Nephron (organoid): ENCODE results near the gene PDE6G.

Experiments used
- H3K27ac Mint-ChIP-seq, 3 experiments: 2 replicates each; pipeline ENCODE4 v1.8.0; 2020; ENCODE audit warnings: mixed read lengths in 3 of 3, mild to moderate bottlenecking in 2 of 3, moderate library complexity in 1 of 3
- H3K27me3 Mint-ChIP-seq: 2 replicates; pipeline ENCODE4 v1.8.0; 2021; ENCODE audit warnings: low read depth, mild to moderate bottlenecking, moderate library complexity, mixed read lengths
- H3K36me3 Mint-ChIP-seq: 2 replicates; pipeline ENCODE4 v1.8.0; 2020; ENCODE audit warnings: low read depth, mixed read lengths
- H3K4me1 Mint-ChIP-seq: 2 replicates; pipeline ENCODE4 v1.8.0; 2020; ENCODE audit warnings: mixed read lengths
- H3K4me3 Mint-ChIP-seq, 3 experiments: 2 replicates each; pipeline ENCODE4 v1.8.0; 2020; ENCODE audit warnings: mild to moderate bottlenecking in 3 of 3, mixed read lengths in 3 of 3, moderate library complexity in 2 of 3
- H3K9me3 Mint-ChIP-seq: 2 replicates; pipeline ENCODE4 v1.8.0; 2020; ENCODE audit warnings: mixed read lengths
- CTCF ChIP-seq, 3 experiments: fragments of 200-600 bp; sonication (generic); IDR thresholded peaks; one replicate each; pipeline ENCODE4 v1.5.0; 2021; ENCODE audit warnings: antibody characterized with exemption in 3 of 3; ENCODE audit not compliant: unreplicated experiment in 3 of 3

Gene PDE6G

GRCh38 chr17:81701288-81702071 is 45.1 kb upstream of the PDE6G start:
- no peak for TF ChIP-seq CTCF (IDR thresholded peaks at IDR 0.05; ENCODE audit: unreplicated experiment in 3 of 3)
- H3K27ac Mint-ChIP-seq = peak overlapping the region in 1 of 3 experiments; percentile 16
- peaks cover 51% of the 10 kb centered on the region for H3K36me3 Mint-ChIP-seq
- peak overlapping the region; percentile 95 to 96 (median 96) for H3K4me3 Mint-ChIP-seq
- no peaks in the 10 kb centered on the region for H3K27me3 Mint-ChIP-seq
- peaks cover 4% of the 10 kb centered on the region for H3K4me1 Mint-ChIP-seq
- H3K9me3 Mint-ChIP-seq = no peaks in the 10 kb centered on the region

- no peak for TF ChIP-seq CTCF (IDR thresholded peaks at IDR 0.05; ENCODE audit: unreplicated experiment in 3 of 3)
- H3K27me3 Mint-ChIP-seq = no peaks in the 10 kb centered on the region
- peaks cover 42% of the 10 kb centered on the region for H3K36me3 Mint-ChIP-seq
Observed at GRCh38 chr17:81700353-81701287, 44.3 kb upstream of the PDE6G start.

GRCh38 chr17:81697261-81698044 is 41.1 kb upstream of the PDE6G start:
- no peaks in the 10 kb centered on the region for H3K27me3 Mint-ChIP-seq
- no peak for TF ChIP-seq CTCF (IDR thresholded peaks at IDR 0.05; ENCODE audit: unreplicated experiment in 3 of 3)
- no peaks in the 10 kb centered on the region for H3K9me3 Mint-ChIP-seq
- H3K27ac Mint-ChIP-seq = no peak overlapping the region
- peaks cover 4% of the 10 kb centered on the region for H3K4me1 Mint-ChIP-seq
- no peak overlapping the region for H3K4me3 Mint-ChIP-seq
- H3K36me3 Mint-ChIP-seq = peaks cover 34% of the 10 kb centered on the region

More at GRCh38 chr17:81700353-81701287, 44.3 kb upstream of the PDE6G start:
- Mint-ChIP-seq H3K4me3 (peak overlapping the region; percentile 62 to 96 (median 75)), H3K9me3 (no peaks in the 10 kb centered on the region), H3K4me1 (peaks cover 4% of the 10 kb centered on the region), H3K27ac (peak overlapping the region in 1 of 3 experiments; percentile 16)

- no peak for TF ChIP-seq CTCF (IDR thresholded peaks at IDR 0.05; ENCODE audit: unreplicated experiment in 3 of 3)
- no peak overlapping the region for H3K27ac Mint-ChIP-seq
- H3K9me3 Mint-ChIP-seq = no peaks in the 10 kb centered on the region
- H3K27me3 Mint-ChIP-seq = no peaks in the 10 kb centered on the region
- peaks cover 42% of the 10 kb centered on the region for H3K36me3 Mint-ChIP-seq
- peaks cover 4% of the 10 kb centered on the region for H3K4me1 Mint-ChIP-seq
- H3K4me3 Mint-ChIP-seq = no peak overlapping the region
Observed at GRCh38 chr17:81696218-81696941, 40.0 kb upstream of the PDE6G start.

- Mint-ChIP-seq H3K27me3 (no peaks in the 10 kb centered on the region), H3K4me1 (peaks cover under 1% of the 10 kb centered on the region), H3K27ac (no peak overlapping the region), H3K36me3 (peaks cover 44% of the 10 kb centered on the region), H3K9me3 (no peaks in the 10 kb centered on the region), H3K4me3 (no peak overlapping the region)
- TF ChIP-seq CTCF (IDR thresholded peaks at IDR 0.05; ENCODE audit: unreplicated experiment in 3 of 3) = no peak
Observed at GRCh38 chr17:81695801-81696200, 39.5 kb upstream of the PDE6G start.
